Fibroblast of lung (primary cell): Measurements from ENCODE around the gene TRAF3. TPM values are rescaled to one million over a fixed set of nuclear protein-coding genes. Genes with fewer than 3 reads are reported as not detected.
A peak's percentile ranks its signal among the peaks of the same experiment; 100 is the strongest.

Experiments used
- DNase-seq, 2 donors: peaks; one replicate each; pipeline versions ENCODE4 v3.0.0 to v3.0.0-alpha.2; 2010; ENCODE audit warnings: low read depth in 2 of 2
- H2AFZ ChIP-seq: 2 replicates; pipeline ENCODE4 v1.5.1; 2012; ENCODE audit warnings: low read length, control low read depth, inconsistent platforms
- H3K27ac ChIP-seq: 2 replicates; pipeline ENCODE4 v1.5.1; 2011; ENCODE audit warnings: low read length, control low read depth; ENCODE audit not compliant: insufficient read depth
- H3K27me3 ChIP-seq: 2 replicates; pipeline ENCODE4 v1.5.1; 2011; ENCODE audit warnings: mild to moderate bottlenecking, low read length; ENCODE audit not compliant: control insufficient read depth, insufficient read depth
- H3K36me3 ChIP-seq: 2 replicates; pipeline ENCODE4 v1.5.1; 2011; ENCODE audit warnings: low read length; ENCODE audit not compliant: control insufficient read depth, insufficient read depth
- H3K4me1 ChIP-seq: 2 replicates; pipeline ENCODE4 v1.5.1; 2011; ENCODE audit warnings: low read length; ENCODE audit not compliant: control insufficient read depth, insufficient read depth; ENCODE audit errors: extremely low read depth
- H3K4me2 ChIP-seq: 2 replicates; pipeline ENCODE4 v1.5.1; 2011; ENCODE audit warnings: low read length, control low read depth; ENCODE audit not compliant: insufficient read depth; ENCODE audit errors: extremely low read depth
- H3K4me3 ChIP-seq, 4 experiments: fragments of 200-600 bp in 1 of 4; sonication (generic) in 1 of 4; replicated peaks in 1 of 4; 2 replicates each; pipeline ENCODE4 v1.5.1; 2011 to 2016; ENCODE audit warnings: low read length in 4 of 4, low read depth in 3 of 4, mild to moderate bottlenecking in 3 of 4, control low read depth in 2 of 4, inconsistent platforms in 1 of 4, mixed read lengths in 1 of 4; ENCODE audit not compliant: insufficient read depth in 1 of 4; ENCODE audit errors: control extremely low read depth in 1 of 4
- H3K79me2 ChIP-seq: 2 replicates; pipeline ENCODE4 v1.5.1; 2012; ENCODE audit warnings: mild to moderate bottlenecking, low read length, inconsistent platforms; ENCODE audit not compliant: control insufficient read depth, insufficient read depth
- H3K9ac ChIP-seq: 2 replicates; pipeline ENCODE4 v1.5.1; 2011; ENCODE audit warnings: mild to moderate bottlenecking, low read length, control low read depth; ENCODE audit not compliant: insufficient read depth
- H3K9me3 ChIP-seq: 2 replicates; pipeline ENCODE4 v1.5.1; 2012; ENCODE audit warnings: low read depth, low read length; ENCODE audit not compliant: control insufficient read depth, insufficient read depth
- H4K20me1 ChIP-seq: 2 replicates; pipeline ENCODE4 v1.5.1; 2011; ENCODE audit warnings: low read length; ENCODE audit not compliant: control insufficient read depth, insufficient read depth; ENCODE audit errors: extremely low read depth
- EZH2 ChIP-seq: IDR thresholded peaks from 2 replicates; pipeline ENCODE4 v1.5.1; 2012; ENCODE audit warnings: low read length, control low read depth, mild to moderate bottlenecking; ENCODE audit errors: missing control alignments
- polyA plus RNA-seq, 2 donors: library from polyadenylated mRNA; depleted of rRNA in 1 of 2; stranded (reverse) in 1 of 2; unstranded in 1 of 2; fragments of >200 nt; gene quantifications; 2 replicates each; pipeline ENCODE4 v1.2.1, GENCODE V29; 2011 to 2012; ENCODE audit warnings: missing spikeins in 1 of 2
- total RNA-seq: library from RNA; depleted of rRNA; stranded (reverse); fragments of >200 nt; gene quantifications from 2 replicates; pipeline ENCODE4 v1.2.1, GENCODE V29; 2014
- TF ChIP-seq, protein P1 (sequence below), 2 donors: IDR thresholded peaks in 1 of 2; conservative IDR thresholded peaks in 1 of 2; 1 replicate in 1 of 2; 2 replicates in 1 of 2; pipeline ENCODE4 v1.5.1; 2011 to 2012; ENCODE audit warnings: low read length in 2 of 2, control low read depth in 1 of 2, inconsistent platforms in 1 of 2, low read depth in 1 of 2, mild to moderate bottlenecking in 1 of 2

The TRAF3 gene
- total and polyA plus RNA-seq, 2 donors (not counting 1 experiment from before 2014, with no cell fraction given), result 12.1 to 14.4 TPM

DNA sequence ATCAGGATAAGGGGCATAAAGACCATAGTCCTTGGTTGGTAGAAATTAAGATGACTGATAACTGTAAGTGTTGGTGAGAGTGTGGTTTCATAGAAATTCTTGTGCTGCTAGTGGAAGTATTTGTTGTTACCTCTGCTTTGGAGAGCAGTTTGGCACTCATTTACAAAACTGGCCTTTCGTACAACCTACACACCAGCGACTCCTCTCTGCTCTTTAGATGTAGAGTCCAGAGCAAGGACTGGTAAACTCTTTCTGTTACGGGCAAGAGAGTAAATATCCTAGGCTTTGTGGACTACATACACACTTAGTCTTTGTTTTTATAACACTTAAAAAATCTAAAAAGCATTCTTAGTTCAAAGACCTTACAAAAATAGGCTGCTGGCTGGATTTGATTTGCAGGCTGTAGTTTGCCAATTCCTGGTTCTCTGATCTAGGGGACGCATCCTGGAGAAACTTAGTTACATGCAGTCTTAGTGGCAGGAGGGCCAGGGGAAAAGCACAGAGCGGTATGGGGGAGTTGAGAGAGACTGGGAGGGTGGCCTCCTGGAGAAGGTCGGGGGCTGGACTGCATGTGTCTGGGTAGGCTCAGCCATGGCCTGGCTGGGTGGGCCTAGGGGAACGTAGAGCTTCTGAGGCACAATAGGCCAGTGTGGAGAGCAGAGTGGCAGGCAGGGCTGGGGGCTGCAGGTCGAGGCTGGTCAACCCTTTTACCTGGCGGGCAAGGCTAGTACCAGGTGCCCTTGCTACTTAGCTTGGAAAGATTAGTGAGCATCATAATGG, 89.9 kb downstream of the TRAF3 start:
- Histone ChIP-seq H3K36me3 (peaks cover 2% of the 10 kb centered on the region), H3K9ac (no peak overlapping the region), H3K4me3 (no peak overlapping the region), H3K9me3 (no peaks in the 10 kb centered on the region), H3K79me2 (no peaks in the 10 kb centered on the region), H3K4me2 (no peak overlapping the region), H2AFZ (no peak overlapping the region), H3K4me1 (no peaks in the 10 kb centered on the region), H3K27me3 (no peaks in the 10 kb centered on the region), H3K27ac (no peak overlapping the region), H4K20me1 (no peaks in the 10 kb centered on the region)
- no peak for TF ChIP-seq EZH2
- DNase-seq, result peak in 1 of 2 donors; percentile 15

DNA sequence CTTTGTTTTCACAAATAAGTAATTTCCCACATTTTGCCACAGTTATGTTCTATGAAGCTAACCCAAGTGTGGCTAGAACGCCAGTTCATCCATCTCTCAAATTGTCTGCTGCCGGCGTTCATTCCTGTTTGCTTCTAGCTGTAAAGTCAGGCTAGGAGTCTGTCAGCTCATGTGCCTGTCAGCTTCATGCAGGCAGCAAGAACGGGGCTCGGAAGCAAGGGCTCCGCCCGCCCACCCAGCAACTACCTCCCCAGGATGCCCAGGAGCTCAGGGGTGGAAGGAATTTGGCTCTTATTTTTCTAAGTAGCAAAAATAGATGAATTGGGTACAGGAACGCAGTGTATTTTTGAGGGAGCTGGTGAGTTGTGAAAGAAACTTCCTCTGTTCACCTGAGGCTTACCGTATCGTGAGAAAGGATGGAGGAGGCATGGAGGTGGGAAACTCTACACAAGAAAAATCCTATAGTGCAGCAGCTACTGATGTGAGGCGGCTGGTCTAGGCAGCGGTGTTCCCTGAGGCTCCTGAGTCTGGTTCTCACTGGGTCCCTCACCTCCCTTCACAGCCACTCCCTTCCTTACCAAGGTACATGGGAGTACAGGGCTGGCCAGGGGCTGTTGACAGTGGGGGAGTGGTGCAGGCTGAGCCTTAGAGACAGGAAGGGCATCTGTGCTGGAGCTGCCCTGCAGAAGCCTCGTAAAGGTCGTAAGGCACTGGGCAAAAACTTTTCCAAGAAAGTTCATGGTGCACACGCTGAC, 90.8 kb downstream of the TRAF3 start:
- peaks cover 2% of the 10 kb centered on the region for H3K36me3 ChIP-seq
- DNase-seq, result no peak
- H3K9me3 ChIP-seq, result no peaks in the 10 kb centered on the region
- no peaks in the 10 kb centered on the region for H4K20me1 ChIP-seq
- H3K4me3 ChIP-seq, result no peak overlapping the region
- H3K27me3 ChIP-seq, result no peaks in the 10 kb centered on the region
- no peaks in the 10 kb centered on the region for H3K79me2 ChIP-seq
- H3K4me1 ChIP-seq, result no peaks in the 10 kb centered on the region
- no peak overlapping the region for H2AFZ ChIP-seq
- H3K27ac ChIP-seq, result no peak overlapping the region
- no peak overlapping the region for H3K4me2 ChIP-seq
- no peak overlapping the region for H3K9ac ChIP-seq
- TF ChIP-seq EZH2, result no peak
- TF ChIP-seq, protein P1, sequence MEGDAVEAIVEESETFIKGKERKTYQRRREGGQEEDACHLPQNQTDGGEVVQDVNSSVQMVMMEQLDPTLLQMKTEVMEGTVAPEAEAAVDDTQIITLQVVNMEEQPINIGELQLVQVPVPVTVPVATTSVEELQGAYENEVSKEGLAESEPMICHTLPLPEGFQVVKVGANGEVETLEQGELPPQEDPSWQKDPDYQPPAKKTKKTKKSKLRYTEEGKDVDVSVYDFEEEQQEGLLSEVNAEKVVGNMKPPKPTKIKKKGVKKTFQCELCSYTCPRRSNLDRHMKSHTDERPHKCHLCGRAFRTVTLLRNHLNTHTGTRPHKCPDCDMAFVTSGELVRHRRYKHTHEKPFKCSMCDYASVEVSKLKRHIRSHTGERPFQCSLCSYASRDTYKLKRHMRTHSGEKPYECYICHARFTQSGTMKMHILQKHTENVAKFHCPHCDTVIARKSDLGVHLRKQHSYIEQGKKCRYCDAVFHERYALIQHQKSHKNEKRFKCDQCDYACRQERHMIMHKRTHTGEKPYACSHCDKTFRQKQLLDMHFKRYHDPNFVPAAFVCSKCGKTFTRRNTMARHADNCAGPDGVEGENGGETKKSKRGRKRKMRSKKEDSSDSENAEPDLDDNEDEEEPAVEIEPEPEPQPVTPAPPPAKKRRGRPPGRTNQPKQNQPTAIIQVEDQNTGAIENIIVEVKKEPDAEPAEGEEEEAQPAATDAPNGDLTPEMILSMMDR (conservative IDR thresholded peaks at IDR 0.05 in 1 of 2, IDR thresholded peaks at IDR 0.05 in 1 of 2; ENCODE audit: low read depth in 1 of 2, low read length in 2 of 2), result no peak

DNA sequence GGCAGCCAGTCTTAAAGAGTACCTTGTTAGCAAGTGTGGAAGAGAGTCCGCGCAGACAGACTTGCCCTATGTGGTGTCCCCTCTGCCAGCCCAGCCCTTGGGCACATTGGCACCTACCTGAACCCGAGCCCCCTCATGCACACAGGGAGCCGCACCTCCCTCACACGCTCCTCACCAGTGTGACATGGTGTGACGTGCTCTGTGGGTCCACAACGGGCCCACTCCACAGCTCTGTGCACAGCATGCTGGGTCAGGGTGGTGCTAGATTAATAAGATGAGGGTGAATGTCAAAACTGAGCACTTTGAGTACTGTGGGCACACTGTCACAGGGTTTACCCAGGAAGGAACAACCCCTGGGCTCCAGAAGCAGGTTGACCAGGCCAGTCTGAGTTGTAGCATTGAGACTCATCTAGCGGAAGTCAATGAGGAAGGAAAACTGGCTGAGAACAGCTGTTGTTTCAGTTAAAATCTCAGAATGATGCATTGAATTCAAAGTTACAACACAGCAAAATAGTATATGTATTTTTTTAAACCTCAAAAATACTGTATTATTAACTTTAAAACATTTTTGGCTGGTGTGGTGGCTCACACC, 91.8 kb downstream of the TRAF3 start:
- H4K20me1 ChIP-seq, result no peaks in the 10 kb centered on the region
- no peak overlapping the region for H3K4me3 ChIP-seq
- H3K79me2 ChIP-seq, result no peaks in the 10 kb centered on the region
- H3K36me3 ChIP-seq, result peaks cover 2% of the 10 kb centered on the region
- TF ChIP-seq, protein P1 (conservative IDR thresholded peaks at IDR 0.05 in 1 of 2, IDR thresholded peaks at IDR 0.05 in 1 of 2; ENCODE audit: low read depth in 1 of 2, low read length in 2 of 2), result no peak
- H3K9ac ChIP-seq, result no peak overlapping the region
- H3K4me2 ChIP-seq, result no peak overlapping the region
- H3K4me1 ChIP-seq, result no peaks in the 10 kb centered on the region
- H3K27me3 ChIP-seq, result no peaks in the 10 kb centered on the region
- no peaks in the 10 kb centered on the region for H3K9me3 ChIP-seq
- no peak for DNase-seq
- H3K27ac ChIP-seq, result no peak overlapping the region
- no peak overlapping the region for H2AFZ ChIP-seq
